Activated CD8-positive, alpha-beta T cell treated with anti-CD3 and anti-CD28 coated beads for 36 hours (primary cell): ENCODE results near the gene UBE2G1. TPM values are rescaled to one million over a fixed set of nuclear protein-coding genes. Genes with fewer than 3 reads are reported as not detected.
A peak's percentile ranks its signal among the peaks of the same experiment; 100 is the strongest.

Source experiments
- ATAC-seq: fragments of 200-7000 bp; cut with Tn5 transposase; one replicate; pipeline ENCODE4 v1.10.0; 2021; ENCODE audit warnings: mild to moderate bottlenecking, moderate library complexity
- CTCF ChIA-PET: fragments of 350-600 bp; sonication (Branson Sonifier 250); formaldehyde crosslinking; loops from one replicate; lab custom pipeline; 2021; ENCODE audit warnings: antibody characterized with exemption; lab: Charles Lee
- POLR2A ChIA-PET: fragments of 350-600 bp; sonication (Branson Sonifier 250); formaldehyde crosslinking; loops from one replicate; lab custom pipeline; 2021; ENCODE audit warnings: antibody characterized with exemption; lab: Charles Lee
- DNase-seq: peaks from one replicate; pipeline ENCODE4 v3.0.0-alpha.2; 2020
- H3K27ac Mint-ChIP-seq: one replicate; pipeline ENCODE4 v1.8.0; 2021; ENCODE audit warnings: mild to moderate bottlenecking, mixed read lengths
- H3K27me3 Mint-ChIP-seq: one replicate; pipeline ENCODE4 v1.8.0; 2021; ENCODE audit warnings: mixed read lengths
- H3K36me3 Mint-ChIP-seq: one replicate; pipeline ENCODE4 v1.8.0; 2021; ENCODE audit warnings: low read depth, mixed read lengths
- H3K4me1 Mint-ChIP-seq: one replicate; pipeline ENCODE4 v1.8.0; 2021; ENCODE audit warnings: low read depth, mixed read lengths
- H3K4me3 Mint-ChIP-seq: one replicate; pipeline ENCODE4 v1.8.0; 2021; ENCODE audit warnings: mild to moderate bottlenecking, moderate library complexity, mixed read lengths
- H3K9me3 Mint-ChIP-seq: one replicate; pipeline ENCODE4 v1.8.0; 2021; ENCODE audit warnings: mixed read lengths
- intact Hi-C: fragments of 100-400 bp; cut with micrococcal nuclease; formaldehyde crosslinking; loops from one replicate; pipeline ENCODE4 v1.10.0; 2022
- total RNA-seq, 2 experiments: library from RNA; stranded (reverse); gene quantifications; one replicate each; pipeline ENCODE4 v1.2.3, GENCODE V29; 2021
- TF ChIP-seq, protein P1 (sequence below): fragments of 200-600 bp; IDR thresholded peaks from one replicate; pipeline ENCODE4 v1.8.0; 2022; ENCODE audit warnings: antibody characterized with exemption, mild to moderate bottlenecking

UBE2G1 gene
- total RNA-seq, 2 experiments from 2014 or later, result 40.2 to 44.0 TPM

DNA sequence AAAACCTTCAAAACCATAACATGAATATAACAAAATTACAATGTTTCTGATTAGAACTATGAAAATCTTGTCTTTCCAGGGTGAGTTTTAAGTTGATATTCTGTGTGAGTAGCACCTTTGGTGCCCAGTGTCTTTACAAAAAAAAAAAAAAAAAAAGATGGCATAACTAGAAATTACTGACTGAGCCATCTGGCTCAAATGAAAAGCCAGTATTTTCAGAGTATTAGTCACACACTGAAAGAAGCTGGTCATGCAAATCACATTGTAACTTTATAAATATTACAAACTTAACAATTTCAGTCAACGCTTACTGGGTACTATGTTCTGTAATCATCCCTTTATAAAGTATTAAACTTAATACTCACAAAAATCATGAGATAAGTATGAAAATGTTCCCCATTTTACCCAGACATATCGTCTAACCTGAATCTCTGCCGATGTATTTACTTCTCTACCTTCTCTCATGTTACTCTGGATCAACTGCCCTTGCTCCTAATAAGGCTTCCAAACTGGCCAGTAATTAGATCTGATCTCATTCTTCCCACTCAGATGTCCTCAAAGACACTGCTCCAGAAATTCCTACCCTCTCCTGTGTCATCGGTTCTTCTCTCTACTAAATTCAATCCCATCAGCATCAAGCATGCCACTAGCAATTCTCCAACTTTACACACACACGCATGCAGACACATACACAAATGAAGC lies 25.4 kb downstream of the UBE2G1 start:
- H3K4me1 Mint-ChIP-seq, result peaks cover 21% of the 10 kb centered on the region
- no peak for ATAC-seq
- POLR2A ChIA-PET, result interaction anchor here (0.6 kb wide), 1 partner anchor 15 kb away, joined by 3 read pairs; no protein-coding TSS in a partner anchor
- TF ChIP-seq, protein P1, sequence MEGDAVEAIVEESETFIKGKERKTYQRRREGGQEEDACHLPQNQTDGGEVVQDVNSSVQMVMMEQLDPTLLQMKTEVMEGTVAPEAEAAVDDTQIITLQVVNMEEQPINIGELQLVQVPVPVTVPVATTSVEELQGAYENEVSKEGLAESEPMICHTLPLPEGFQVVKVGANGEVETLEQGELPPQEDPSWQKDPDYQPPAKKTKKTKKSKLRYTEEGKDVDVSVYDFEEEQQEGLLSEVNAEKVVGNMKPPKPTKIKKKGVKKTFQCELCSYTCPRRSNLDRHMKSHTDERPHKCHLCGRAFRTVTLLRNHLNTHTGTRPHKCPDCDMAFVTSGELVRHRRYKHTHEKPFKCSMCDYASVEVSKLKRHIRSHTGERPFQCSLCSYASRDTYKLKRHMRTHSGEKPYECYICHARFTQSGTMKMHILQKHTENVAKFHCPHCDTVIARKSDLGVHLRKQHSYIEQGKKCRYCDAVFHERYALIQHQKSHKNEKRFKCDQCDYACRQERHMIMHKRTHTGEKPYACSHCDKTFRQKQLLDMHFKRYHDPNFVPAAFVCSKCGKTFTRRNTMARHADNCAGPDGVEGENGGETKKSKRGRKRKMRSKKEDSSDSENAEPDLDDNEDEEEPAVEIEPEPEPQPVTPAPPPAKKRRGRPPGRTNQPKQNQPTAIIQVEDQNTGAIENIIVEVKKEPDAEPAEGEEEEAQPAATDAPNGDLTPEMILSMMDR, result no peak
- CTCF ChIA-PET, result interaction anchor here (1.2 kb wide), 1 partner anchor 33 kb away, joined by 3 read pairs; no protein-coding TSS in a partner anchor
- H3K36me3 Mint-ChIP-seq, result no peaks in the 10 kb centered on the region
- no peaks in the 10 kb centered on the region for H3K9me3 Mint-ChIP-seq
- H3K27me3 Mint-ChIP-seq, result no peaks in the 10 kb centered on the region
- H3K27ac Mint-ChIP-seq, result no peak overlapping the region
- H3K4me3 Mint-ChIP-seq, result no peak overlapping the region
- DNase-seq, result no peak
- intact Hi-C loops, result no loop called here

DNA sequence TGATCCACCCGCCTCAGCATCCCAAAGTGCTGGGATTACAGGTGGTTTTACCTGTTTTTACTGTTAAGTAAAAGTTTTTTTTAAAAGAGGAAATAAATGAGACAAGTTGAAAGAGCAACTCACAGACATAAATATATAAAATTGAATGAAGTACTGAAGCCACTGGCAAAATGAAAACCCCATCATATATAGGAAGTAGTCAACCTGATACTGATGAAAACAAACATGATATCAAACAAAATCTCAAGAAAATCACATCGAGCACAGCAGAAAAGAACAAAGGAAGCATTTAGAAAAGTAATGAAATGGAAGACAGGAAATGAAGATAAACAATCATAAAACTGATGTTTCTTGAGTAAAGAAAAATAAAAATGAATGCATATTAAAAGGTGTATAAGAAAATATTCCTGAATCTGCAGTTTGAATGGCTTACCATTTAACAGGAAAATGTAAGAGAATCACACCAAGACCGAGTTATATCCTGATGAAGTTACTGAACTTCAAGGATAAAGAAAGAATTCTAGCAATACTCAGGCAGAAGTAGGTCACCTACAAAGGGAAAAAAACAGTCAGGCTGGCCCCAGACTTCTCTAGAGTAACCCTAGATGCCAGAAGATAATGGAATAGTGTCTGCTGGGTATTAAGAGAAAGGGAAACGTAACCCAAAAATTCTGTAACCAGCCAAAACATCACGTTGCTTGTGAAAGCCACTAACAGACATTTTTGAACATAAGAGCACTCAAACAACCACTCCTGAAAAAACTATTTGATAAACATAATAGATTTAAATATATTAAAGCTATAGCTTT lies 31.5 kb downstream of the UBE2G1 start:
- H3K4me1 Mint-ChIP-seq, result peaks cover 45% of the 10 kb centered on the region
- ChIA-PET POLR2A (no interaction called here), CTCF (no interaction called here)
- H3K27ac Mint-ChIP-seq, result peak overlapping the region; percentile 75
- no peaks in the 10 kb centered on the region for H3K27me3 Mint-ChIP-seq
- TF ChIP-seq, protein P1, result no peak
- H3K4me3 Mint-ChIP-seq, result no peak overlapping the region
- ATAC-seq, result no peak
- H3K36me3 Mint-ChIP-seq, result peaks cover 2% of the 10 kb centered on the region
- no peak for DNase-seq
- intact Hi-C loops, result no loop called here
- no peaks in the 10 kb centered on the region for H3K9me3 Mint-ChIP-seq

DNA sequence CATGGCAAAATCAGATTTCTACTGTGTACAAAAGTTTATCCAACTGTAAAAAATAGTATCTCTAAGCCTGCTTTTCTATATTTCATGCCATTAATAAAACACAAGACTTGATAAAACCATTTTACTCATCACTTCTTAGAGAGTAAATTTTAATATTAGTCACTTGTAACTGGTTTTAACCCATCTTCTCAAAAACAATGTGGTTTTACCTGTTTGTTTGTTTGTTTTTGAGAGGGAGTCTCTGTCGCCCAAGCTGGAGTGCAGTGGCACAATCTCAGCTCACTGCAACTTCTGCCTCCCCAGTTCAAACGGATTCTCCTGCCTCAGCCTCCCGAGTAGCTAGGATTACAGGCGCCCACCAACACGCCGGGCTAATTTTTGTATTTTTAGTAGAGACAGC lies 32.1 kb downstream of the UBE2G1 start:
- intact Hi-C loops, result no loop called here
- H3K36me3 Mint-ChIP-seq, result peaks cover 3% of the 10 kb centered on the region
- no peaks in the 10 kb centered on the region for H3K27me3 Mint-ChIP-seq
- ChIA-PET CTCF (no interaction called here), POLR2A (no interaction called here)
- peaks cover 48% of the 10 kb centered on the region for H3K4me1 Mint-ChIP-seq
- DNase-seq (no peak), ATAC-seq (no peak)
- TF ChIP-seq, protein P1, result no peak
- H3K4me3 Mint-ChIP-seq, result no peak overlapping the region
- peak overlapping the region; percentile 75 for H3K27ac Mint-ChIP-seq
- no peaks in the 10 kb centered on the region for H3K9me3 Mint-ChIP-seq

DNA sequence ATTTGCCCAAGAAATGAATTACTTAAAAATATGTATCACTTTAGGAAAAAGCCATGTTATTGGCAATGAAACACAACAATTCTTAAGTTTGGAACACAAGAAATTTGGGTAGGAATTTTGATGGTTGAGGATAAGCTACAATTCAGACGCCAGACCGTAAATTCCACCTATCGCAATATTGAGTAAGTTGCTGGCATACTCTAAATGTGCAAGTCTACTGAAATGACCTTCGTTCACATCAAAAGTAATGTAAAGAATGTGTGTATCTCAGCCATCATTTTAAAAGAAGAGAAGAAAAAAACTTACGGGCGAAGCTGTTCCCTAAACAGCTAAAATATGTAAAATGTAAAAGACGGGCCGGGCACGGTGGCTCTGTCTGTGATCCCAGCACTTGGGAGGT lies 33.4 kb downstream of the UBE2G1 start:
- H3K4me3 Mint-ChIP-seq, result no peak overlapping the region
- CTCF ChIA-PET, result interaction anchor here (1.1 to 2.0 kb wide), 5 partner anchors 10 to 83 kb away, joined by 3 to 5 read pairs (median 4); no protein-coding TSS in a partner anchor

More for the DNA sequence above, 33.4 kb downstream of the UBE2G1 start:
- peaks cover 3% of the 10 kb centered on the region for H3K36me3 Mint-ChIP-seq
- intact Hi-C loops, result no loop called here
- H3K9me3 Mint-ChIP-seq, result peaks cover 1% of the 10 kb centered on the region
- ATAC-seq, result no peak
- peaks cover 52% of the 10 kb centered on the region for H3K4me1 Mint-ChIP-seq
- H3K27me3 Mint-ChIP-seq, result no peaks in the 10 kb centered on the region
- DNase-seq, result no peak
- TF ChIP-seq, protein P1, result no peak
- H3K27ac Mint-ChIP-seq, result no peak overlapping the region
- POLR2A ChIA-PET, result interaction anchor here (1.1 to 1.9 kb wide), 3 partner anchors 11 to 43 kb away, joined by 3 to 4 read pairs (median 4); no protein-coding TSS in a partner anchor
